Panc1 (cell line): ENCODE measurements around the gene LONP2.
"Not testable (repeated sequence)": the region's sequence is repeated elsewhere in the genome, so short reads cannot be mapped to it uniquely, and the experiment has no call there.

ENCODE experiments used
- CTCF ChIP-seq: fragments of 450-650 bp; IDR thresholded peaks from 2 replicates; pipeline ENCODE4 v1.5.1; 2017; ENCODE audit warnings: mild to moderate bottlenecking
- POLR2AphosphoS5 ChIP-seq: IDR thresholded peaks from 2 replicates; pipeline ENCODE4 v1.6.1; 2012; ENCODE audit warnings: mild to moderate bottlenecking, low read depth, low read length, moderate library complexity
- SIN3A ChIP-seq: IDR thresholded peaks from 2 replicates; pipeline ENCODE4 v1.6.1; 2012; ENCODE audit warnings: low read depth, mild to moderate bottlenecking, low read length, moderate library complexity, borderline replicate concordance; ENCODE audit not compliant: insufficient read depth

DNA sequence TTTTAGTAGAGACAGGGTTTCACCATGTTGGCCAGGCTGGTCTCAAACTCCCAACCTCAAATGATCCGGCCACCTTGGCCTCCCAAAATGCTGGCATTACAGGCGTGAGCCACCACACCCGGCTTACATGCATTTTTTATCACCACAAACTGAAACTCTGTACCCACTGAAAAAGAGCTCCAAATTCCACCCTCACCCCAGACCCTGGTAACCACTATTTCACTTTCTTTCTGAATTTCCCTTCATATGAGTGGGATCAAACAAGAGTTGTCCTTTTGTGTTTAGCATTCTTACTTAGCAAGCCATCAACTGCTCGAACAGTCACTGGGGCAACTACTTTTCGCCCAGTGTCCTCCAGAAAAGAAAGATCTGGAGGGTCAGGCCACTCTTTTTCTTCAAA, 110.3 kb downstream of the LONP2 start:
- TF ChIP-seq CTCF, SIN3A, POLR2AphosphoS5: not testable (repeated sequence)
